Upper lobe of left lung (tissue), 4 donors: ENCODE results near the gene SERP1.

ENCODE experiments used
- POLR2A ChIP-seq, 4 donors: fragments of 450-650 bp; IDR thresholded peaks; one replicate each; pipeline ENCODE4 v1.5.1; 2016 to 2017; ENCODE audit warnings: antibody characterized with exemption in 4 of 4, mild to moderate bottlenecking in 2 of 4
- POLR2AphosphoS5 ChIP-seq, 2 donors: sonication (generic); formaldehyde crosslinking; IDR thresholded peaks; one replicate each; pipeline ENCODE4 v1.5.1; 2017; ENCODE audit warnings: antibody characterized with exemption in 2 of 2
- TF ChIP-seq, protein P1 (sequence below), 6 experiments: fragments of 450-650 bp in 4 of 6; fragments of 200-600 bp in 2 of 6; sonication (generic) in 2 of 6; IDR thresholded peaks; one replicate each; pipeline ENCODE4 v1.5.1; 2016 to 2019; ENCODE audit warnings: antibody characterized with exemption in 6 of 6

GRCh38 chr3:150494411-150494977, 51.8 kb downstream of the SERP1 start:
- TF ChIP-seq POLR2AphosphoS5 (IDR thresholded peaks at IDR 0.05) (no peak), POLR2A (IDR thresholded peaks at IDR 0.05) (no peak)
- TF ChIP-seq, protein P1, sequence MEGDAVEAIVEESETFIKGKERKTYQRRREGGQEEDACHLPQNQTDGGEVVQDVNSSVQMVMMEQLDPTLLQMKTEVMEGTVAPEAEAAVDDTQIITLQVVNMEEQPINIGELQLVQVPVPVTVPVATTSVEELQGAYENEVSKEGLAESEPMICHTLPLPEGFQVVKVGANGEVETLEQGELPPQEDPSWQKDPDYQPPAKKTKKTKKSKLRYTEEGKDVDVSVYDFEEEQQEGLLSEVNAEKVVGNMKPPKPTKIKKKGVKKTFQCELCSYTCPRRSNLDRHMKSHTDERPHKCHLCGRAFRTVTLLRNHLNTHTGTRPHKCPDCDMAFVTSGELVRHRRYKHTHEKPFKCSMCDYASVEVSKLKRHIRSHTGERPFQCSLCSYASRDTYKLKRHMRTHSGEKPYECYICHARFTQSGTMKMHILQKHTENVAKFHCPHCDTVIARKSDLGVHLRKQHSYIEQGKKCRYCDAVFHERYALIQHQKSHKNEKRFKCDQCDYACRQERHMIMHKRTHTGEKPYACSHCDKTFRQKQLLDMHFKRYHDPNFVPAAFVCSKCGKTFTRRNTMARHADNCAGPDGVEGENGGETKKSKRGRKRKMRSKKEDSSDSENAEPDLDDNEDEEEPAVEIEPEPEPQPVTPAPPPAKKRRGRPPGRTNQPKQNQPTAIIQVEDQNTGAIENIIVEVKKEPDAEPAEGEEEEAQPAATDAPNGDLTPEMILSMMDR (IDR thresholded peaks at IDR 0.05), result no peak
